Pancreas (tissue), 10 donors: Measurements from ENCODE around the gene RASA3. TPM values are rescaled to one million over a fixed set of nuclear protein-coding genes. Genes with fewer than 3 reads are reported as not detected.

ENCODE experiments used
- ATAC-seq, 4 donors: fragments of 200-7000 bp; cut with Tn5 transposase; one replicate each; pipeline versions ENCODE4 v1.8.0 to v1.9.1; 2020; ENCODE audit warnings: mild to moderate bottlenecking in 4 of 4, moderate library complexity in 4 of 4
- DNase-seq, 6 donors: peaks; one replicate each; pipeline ENCODE4 v3.0.0-alpha.2; 2020
- FAIRE-seq: peaks from 2 replicates; lab custom pipeline; 2012; peaks lifted over from hg19 to GRCh38; lab: Jason Lieb, UNC
- H3K27ac ChIP-seq, 4 donors: fragments of 200-600 bp; sonication (generic); 1 replicate in 3 of 4; 2 replicates in 1 of 4; pipeline versions ENCODE4 v1.5.0 to v1.8.0; 2020
- H3K27me3 ChIP-seq, 4 donors: fragments of 200-600 bp; one replicate each; pipeline ENCODE4 v1.8.0; 2021
- H3K36me3 ChIP-seq, 3 donors: fragments of 200-600 bp; sonication (generic) in 1 of 3; one replicate each; pipeline versions ENCODE4 v1.5.0 to v1.8.0; 2020 to 2021
- H3K4me1 ChIP-seq, 3 donors: fragments of 200-600 bp; one replicate each; pipeline ENCODE4 v1.8.0; 2021
- H3K4me3 ChIP-seq, 4 donors: fragments of 200-600 bp; sonication (generic) in 2 of 4; one replicate each; pipeline versions ENCODE4 v1.5.0 to v1.8.0; 2020 to 2021
- H3K9me3 ChIP-seq, 4 donors: fragments of 200-600 bp; one replicate each; pipeline ENCODE4 v1.8.0; 2021
- CTCF ChIP-seq, 4 donors: fragments of 200-600 bp; sonication (generic) in 3 of 4; IDR thresholded peaks; one replicate each; pipeline versions ENCODE4 v1.5.0 to v1.8.0; 2021; ENCODE audit warnings: antibody characterized with exemption in 4 of 4
- WGBS, 2 donors: extraction: QIAGEN DNeasy Blood & Tissue Kit; methylation state at CpG; one replicate each; pipeline ENCODE4 v1.1.7; 2013; 5-methylcytosine and 5-hydroxymethylcytosine counted together
- intact Hi-C, 3 donors: fragments of 100-400 bp; cut with DNase I; formaldehyde crosslinking; loops; one replicate each; pipeline versions ENCODE4 v1.11.1 to v1.14.2; 2022
- polyA plus RNA-seq, 2 donors: library from polyadenylated mRNA; stranded (reverse); fragments of 200-250 nt; gene quantifications; one replicate each; pipeline ENCODE4 v1.2.3, GENCODE V29; 2013
- total RNA-seq, 6 donors: library from RNA; stranded (reverse); fragmentation: NEBNext Ultra II Directional in 4 of 6; extraction: Animal tissue kit (Norgen Biotek cat#: 25700) in 4 of 6; gene quantifications; one replicate each; pipeline versions ENCODE4 v1.2.1 to v1.2.4, GENCODE V29; 2021 to 2023
- donor health status: healthy with polysubstance abuse.
- donor health status: DM: no; HTN: no; CAD: no; lungs with moderate emphysema.
- donor health status: DM: no; HTN: no; CAD: no.
- donor health status: control.
- donor health status: control.
- donor health status: Bipolar disorder and iron deficiency.
- donor health status: DM: yes; HTN: yes; CAD: no.
- donor health status: DM: no; HTN: no; CAD: no.
- donor health status: DM: no; HTN: no; CAD: no.
- donor health status: DM: yes; HTN: yes; CAD: no.

The RASA3 gene
- total and polyA plus RNA-seq, 8 donors = 5.7 to 11.2 (median 9.1) TPM

GRCh38 chr13:114146173-114146572 lies 13.8 kb upstream of the RASA3 start:
- FAIRE-seq (no peak), DNase-seq (peak in 1 of 6 donors; percentile 8), ATAC-seq (no peak)
- Histone ChIP-seq H3K36me3 (no peaks in the 10 kb centered on the region), H3K27me3 (no peaks in the 10 kb centered on the region), H3K4me3 (no peak overlapping the region), H3K27ac (no peak overlapping the region), H3K9me3 (no peaks in the 10 kb centered on the region), H3K4me1 (peaks cover 17 to 24% (median 18%) of the 10 kb centered on the region in 3 donors)
- intact Hi-C loops = no loop called here
- WGBS, 2 donors = 93 to 95% methylated on average over 14 of the region's 14 CpGs
- TF ChIP-seq CTCF (IDR thresholded peaks at IDR 0.05) = no peak

GRCh38 chr13:114145722-114146121 lies 13.3 kb upstream of the RASA3 start:
- Histone ChIP-seq H3K27me3 (no peaks in the 10 kb centered on the region), H3K9me3 (no peaks in the 10 kb centered on the region), H3K27ac (no peak overlapping the region), H3K4me3 (no peak overlapping the region), H3K36me3 (no peaks in the 10 kb centered on the region), H3K4me1 (peaks cover 17 to 24% (median 18%) of the 10 kb centered on the region in 3 donors)
- ATAC-seq (no peak), FAIRE-seq (no peak), DNase-seq (peak in 3 of 6 donors; percentile 8 to 41 (median 30))
- no peak for TF ChIP-seq CTCF (IDR thresholded peaks at IDR 0.05)
- intact Hi-C loops = no loop called here
- 93 to 94% methylated on average over 14 of the region's 14 CpGs for WGBS, 2 donors

GRCh38 chr13:114145256-114145655 lies 12.8 kb upstream of the RASA3 start:
- intact Hi-C loops = no loop called here
- peak in 2 of 6 donors; percentile 7 to 25 for DNase-seq
- Histone ChIP-seq H3K4me1 (peaks cover 17 to 24% (median 18%) of the 10 kb centered on the region in 3 donors), H3K27me3 (no peaks in the 10 kb centered on the region), H3K4me3 (no peak overlapping the region), H3K27ac (no peak overlapping the region), H3K36me3 (no peaks in the 10 kb centered on the region), H3K9me3 (no peaks in the 10 kb centered on the region)
- 72 to 79% methylated on average over 3 of the region's 3 CpGs for WGBS, 2 donors
- no peak for FAIRE-seq
- TF ChIP-seq CTCF (IDR thresholded peaks at IDR 0.05) = no peak
- no peak for ATAC-seq

GRCh38 chr13:114144606-114145244 lies 12.3 kb upstream of the RASA3 start:
- FAIRE-seq = no peak
- TF ChIP-seq CTCF (IDR thresholded peaks at IDR 0.05) = no peak
- no peaks in the 10 kb centered on the region for H3K27me3 ChIP-seq
- H3K4me1 ChIP-seq = peaks cover 14 to 20% (median 18%) of the 10 kb centered on the region in 3 donors
- H3K4me3 ChIP-seq = no peak overlapping the region
- intact Hi-C loops = no loop called here
- no peak for ATAC-seq
- DNase-seq = peak in 2 of 6 donors; percentile 10 to 36
- H3K9me3 ChIP-seq = no peaks in the 10 kb centered on the region
- peak overlapping the region in 3 of 4 donors; percentile 44 to 68 (median 67) for H3K27ac ChIP-seq
- WGBS, 2 donors = 91 to 94% methylated on average over 17 of the region's 17 CpGs
- no peaks in the 10 kb centered on the region for H3K36me3 ChIP-seq
